Gastrocnemius medialis (tissue), 4 donors: ENCODE measurements around the gene FCHSD2.

Experiments
- POLR2A ChIP-seq, 2 donors: fragments of 450-650 bp; IDR thresholded peaks; one replicate each; pipeline ENCODE4 v1.6.1; 2017; ENCODE audit warnings: antibody characterized with exemption in 2 of 2, mild to moderate bottlenecking in 2 of 2, moderate library complexity in 2 of 2
- TF ChIP-seq, protein P1 (sequence below), 5 experiments: fragments of 450-650 bp in 3 of 5; fragments of 200-600 bp in 2 of 5; sonication (generic) in 2 of 5; IDR thresholded peaks in 4 of 5; conservative IDR thresholded peaks in 1 of 5; 1 replicate in 4 of 5; 2 replicates in 1 of 5; pipeline ENCODE4 v1.5.1; 2016 to 2019; ENCODE audit warnings: antibody characterized with exemption in 5 of 5, mild to moderate bottlenecking in 3 of 5, moderate library complexity in 3 of 5

DNA sequence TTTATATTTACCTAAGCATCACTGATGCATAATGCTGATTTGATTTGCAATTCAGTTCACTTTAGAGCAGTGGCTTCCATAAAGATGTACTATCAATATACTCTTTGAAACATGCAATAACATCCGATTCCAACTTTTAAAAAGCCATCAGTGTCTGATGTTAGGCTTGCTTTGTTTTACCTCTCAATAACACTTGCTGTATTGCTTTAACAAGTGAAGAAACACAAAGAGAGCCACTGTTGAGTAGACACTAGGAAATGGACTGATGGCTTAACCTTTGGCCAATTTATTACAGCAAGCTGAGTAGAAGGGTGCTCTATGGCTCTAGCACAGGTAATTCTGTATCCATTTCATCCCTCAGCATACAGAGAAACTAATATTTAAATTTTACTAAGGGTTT lies 122.1 kb downstream of the FCHSD2 start:
- TF ChIP-seq, protein P1, sequence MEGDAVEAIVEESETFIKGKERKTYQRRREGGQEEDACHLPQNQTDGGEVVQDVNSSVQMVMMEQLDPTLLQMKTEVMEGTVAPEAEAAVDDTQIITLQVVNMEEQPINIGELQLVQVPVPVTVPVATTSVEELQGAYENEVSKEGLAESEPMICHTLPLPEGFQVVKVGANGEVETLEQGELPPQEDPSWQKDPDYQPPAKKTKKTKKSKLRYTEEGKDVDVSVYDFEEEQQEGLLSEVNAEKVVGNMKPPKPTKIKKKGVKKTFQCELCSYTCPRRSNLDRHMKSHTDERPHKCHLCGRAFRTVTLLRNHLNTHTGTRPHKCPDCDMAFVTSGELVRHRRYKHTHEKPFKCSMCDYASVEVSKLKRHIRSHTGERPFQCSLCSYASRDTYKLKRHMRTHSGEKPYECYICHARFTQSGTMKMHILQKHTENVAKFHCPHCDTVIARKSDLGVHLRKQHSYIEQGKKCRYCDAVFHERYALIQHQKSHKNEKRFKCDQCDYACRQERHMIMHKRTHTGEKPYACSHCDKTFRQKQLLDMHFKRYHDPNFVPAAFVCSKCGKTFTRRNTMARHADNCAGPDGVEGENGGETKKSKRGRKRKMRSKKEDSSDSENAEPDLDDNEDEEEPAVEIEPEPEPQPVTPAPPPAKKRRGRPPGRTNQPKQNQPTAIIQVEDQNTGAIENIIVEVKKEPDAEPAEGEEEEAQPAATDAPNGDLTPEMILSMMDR (IDR thresholded peaks at IDR 0.05 in 4 of 5, conservative IDR thresholded peaks at IDR 0.05 in 1 of 5) = no peak
- no peak for TF ChIP-seq POLR2A (IDR thresholded peaks at IDR 0.05)
